HAP-1 (cell line): ENCODE results near the gene PAM16.
A peak's percentile ranks its signal among the peaks of the same experiment; 100 is the strongest.

ENCODE experiments used
- DNase-seq, 2 experiments: peaks; one replicate each; pipeline ENCODE4 v3.0.0-alpha.2; 2016 to 2020; ENCODE audit warnings: low spot score in 2 of 2
- H3K27me3 ChIP-seq: fragments of 250-450 bp; sonication (Bioruptor Pico); 2 replicates; pipeline ENCODE4 v1.5.1; 2020; ENCODE audit warnings: low read depth, mild to moderate bottlenecking, moderate library complexity
- H3K36me3 ChIP-seq: fragments of 250-450 bp; sonication (Bioruptor Pico); replicated peaks from 2 replicates; pipeline ENCODE4 v1.5.1; 2020; ENCODE audit warnings: mild to moderate bottlenecking
- H3K4me1 ChIP-seq: fragments of 250-450 bp; sonication (Bioruptor Pico); 2 replicates; pipeline ENCODE4 v1.5.1; 2020; ENCODE audit warnings: mild to moderate bottlenecking
- H3K4me3 ChIP-seq: fragments of 250-450 bp; sonication (Bioruptor Pico); 2 replicates; pipeline ENCODE4 v1.5.1; 2020; ENCODE audit warnings: mild to moderate bottlenecking, moderate library complexity
- H3K9me3 ChIP-seq: fragments of 250-450 bp; sonication (Bioruptor Pico); 2 replicates; pipeline ENCODE4 v1.5.1; 2020; ENCODE audit warnings: mild to moderate bottlenecking, moderate library complexity
- in situ Hi-C: fragments of 300-500 bp; cut with MboI; formaldehyde crosslinking; loops from 3 replicates; pipeline ENCODE4 v1.14.3; 2020; ENCODE audit warnings: low sequenced_read_pairs, inconsistent platforms, mixed read lengths

Gene PAM16

DNA sequence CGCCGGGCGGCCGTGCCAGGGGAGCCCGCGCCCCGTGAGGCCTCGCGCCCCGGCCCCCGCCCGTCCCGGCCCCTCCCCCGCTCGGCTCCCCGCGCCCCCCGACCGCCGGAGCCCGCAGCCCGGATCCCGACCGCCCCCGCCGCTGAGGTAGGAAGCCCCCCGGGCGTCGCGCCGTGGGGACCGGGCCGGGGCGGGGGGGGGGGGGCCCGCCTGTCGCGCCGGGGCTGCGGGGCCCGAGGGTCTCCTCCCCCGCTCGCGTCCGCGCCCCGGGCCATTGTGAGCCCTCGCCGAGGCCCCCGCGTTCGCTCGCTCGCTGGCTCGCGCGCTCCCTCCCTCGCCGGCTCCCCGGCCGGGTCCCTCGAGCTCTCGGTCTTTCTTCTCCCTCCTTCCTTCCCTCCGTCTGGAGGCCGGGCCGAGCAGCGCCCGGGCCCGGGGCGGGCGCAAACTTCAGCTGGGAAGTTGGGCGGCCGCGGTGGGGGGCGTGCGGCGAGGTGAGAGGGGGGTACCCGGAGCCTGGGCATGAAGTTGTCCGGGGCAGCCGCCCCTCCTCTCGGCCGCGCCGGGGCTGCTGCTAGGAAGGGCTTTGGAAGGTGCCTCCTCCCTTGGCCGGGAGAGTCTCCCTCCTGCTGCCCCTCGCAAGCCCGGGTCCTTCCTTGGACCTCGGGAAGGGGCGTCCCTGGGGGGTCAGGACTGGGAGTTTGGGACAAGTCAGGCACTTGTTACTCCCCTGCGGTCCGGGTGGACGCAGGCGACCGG is 34.8 kb downstream of the PAM16 start:
- no peak for DNase-seq
- Histone ChIP-seq H3K36me3 (no peaks in the 10 kb centered on the region), H3K27me3 (no peaks in the 10 kb centered on the region), H3K4me1 (peaks cover 35% of the 10 kb centered on the region), H3K4me3 (peak overlapping the region; percentile 65), H3K9me3 (no peaks in the 10 kb centered on the region)
- in situ Hi-C loops: no loop called here

- no peaks in the 10 kb centered on the region for H3K9me3 ChIP-seq
- in situ Hi-C loops: no loop called here
- DNase-seq: peak; percentile 90 to 91
- H3K4me1 ChIP-seq: peaks cover 35% of the 10 kb centered on the region
- peak within 1 kb of the TSS; percentile 65 for H3K4me3 ChIP-seq
- H3K27me3 ChIP-seq: no peaks in the 10 kb centered on the region
- no peaks in the 10 kb centered on the region for H3K36me3 ChIP-seq
Measured at GRCh38 chr16:4315186-4316107, 35.7 kb downstream of the PAM16 start, which contains the start of gene GLIS2. Gene GLIS2, plus strand, starts transcription at chr16:4316067. Its CDS starts 16,214 bp downstream, at chr16:4332281.

DNA sequence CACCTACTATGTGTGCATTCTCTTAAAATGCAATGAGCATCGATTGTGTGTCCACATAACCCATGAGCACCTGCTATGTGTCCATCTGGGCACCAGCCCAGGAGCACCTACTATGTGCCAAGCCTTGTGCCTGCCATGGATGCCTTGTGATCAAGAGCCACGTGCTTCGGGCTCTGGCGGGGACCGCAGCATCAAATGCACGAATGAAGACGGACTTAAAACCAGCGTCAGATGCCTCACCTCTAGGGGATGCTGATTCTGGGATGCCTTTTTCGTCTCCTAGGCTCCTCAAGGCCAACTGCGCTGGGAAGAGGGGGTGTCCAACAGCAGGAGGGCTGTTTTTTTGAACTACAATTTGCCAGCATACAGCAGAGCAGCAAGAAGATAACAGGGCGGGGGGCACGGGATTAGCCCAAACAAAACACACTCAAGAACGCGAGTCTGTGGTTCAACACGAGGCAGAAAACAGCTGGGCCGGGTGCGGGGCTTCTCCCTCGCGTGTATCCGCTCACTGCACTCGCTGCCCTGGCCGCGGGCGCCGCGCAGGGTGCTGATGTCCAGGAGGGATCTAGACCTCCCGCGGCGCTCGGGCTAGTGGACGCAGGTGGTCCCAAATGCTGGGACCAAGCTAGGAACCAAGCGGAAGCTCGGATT is 36.5 kb downstream of the PAM16 start:
- no peaks in the 10 kb centered on the region for H3K36me3 ChIP-seq
- H3K4me1 ChIP-seq: peaks cover 35% of the 10 kb centered on the region
- peak overlapping the region; percentile 54 for H3K4me3 ChIP-seq
- no peaks in the 10 kb centered on the region for H3K9me3 ChIP-seq
- no peaks in the 10 kb centered on the region for H3K27me3 ChIP-seq
- in situ Hi-C loops: no loop called here
- peak; percentile 55 to 63 for DNase-seq

DNA sequence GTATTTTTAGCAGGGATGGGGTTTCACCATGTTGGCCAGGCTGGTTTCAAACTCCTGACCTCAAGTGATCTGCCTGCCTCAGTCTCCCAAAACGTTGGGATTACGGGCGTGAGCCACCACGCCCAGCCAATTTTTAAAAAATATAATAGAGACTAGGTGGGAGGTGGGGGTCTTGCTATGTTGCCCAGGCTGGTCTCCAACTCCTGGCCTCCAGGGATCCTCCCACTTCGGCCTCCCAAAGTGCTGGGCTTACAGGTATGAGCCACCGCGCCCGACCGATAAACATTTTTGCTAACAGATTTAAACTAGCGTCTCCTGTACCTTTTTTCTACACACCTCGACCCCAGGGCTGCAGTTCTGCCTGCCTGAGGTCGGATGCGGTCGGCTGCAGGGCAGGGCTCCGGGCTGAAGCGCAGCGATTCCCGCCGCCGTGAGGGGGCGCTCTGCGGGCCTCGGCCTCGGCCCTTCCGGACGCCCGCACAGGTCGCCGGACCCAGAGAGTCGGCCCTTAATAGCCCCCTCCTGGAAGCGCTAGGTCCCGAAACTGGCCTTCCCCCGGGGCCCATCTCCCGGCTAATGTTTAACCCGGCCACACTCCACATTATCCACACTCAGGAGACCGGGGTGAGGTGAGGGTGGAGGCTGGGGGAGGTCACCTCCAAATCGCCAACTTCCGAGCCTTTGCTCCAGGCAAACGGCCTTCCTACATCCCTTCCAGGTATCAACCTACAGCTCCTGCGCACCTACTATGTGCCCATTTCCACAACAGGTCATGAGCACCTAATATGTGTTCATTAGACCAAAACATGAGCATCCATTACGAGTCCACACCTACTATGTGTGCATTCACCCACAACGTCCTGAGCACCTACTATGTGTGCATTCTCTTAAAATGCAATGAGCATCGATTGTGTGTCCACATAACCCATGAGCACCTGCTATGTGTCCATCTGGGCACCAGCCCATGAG is 37.3 kb downstream of the PAM16 start:
- Histone ChIP-seq H3K4me3 (peak overlapping the region; percentile 16), H3K4me1 (peaks cover 30% of the 10 kb centered on the region), H3K36me3 (no peaks in the 10 kb centered on the region), H3K9me3 (no peaks in the 10 kb centered on the region), H3K27me3 (no peaks in the 10 kb centered on the region)
- peak; percentile 19 to 83 for DNase-seq
- in situ Hi-C loops: no loop called here

- H3K9me3 ChIP-seq: no peaks in the 10 kb centered on the region
- H3K27me3 ChIP-seq: no peaks in the 10 kb centered on the region
- peak in 1 of 2 experiments; percentile 44 for DNase-seq
- no peak overlapping the region for H3K4me3 ChIP-seq
- peaks cover 17% of the 10 kb centered on the region for H3K4me1 ChIP-seq
- peaks cover 10% of the 10 kb centered on the region for H3K36me3 ChIP-seq
- in situ Hi-C loops: no loop called here
Measured at GRCh38 chr16:4309833-4310266, 41.3 kb downstream of the PAM16 start.

- H3K4me3 ChIP-seq: no peak overlapping the region
- no peak for DNase-seq
- H3K4me1 ChIP-seq: peaks cover 13% of the 10 kb centered on the region
- H3K9me3 ChIP-seq: no peaks in the 10 kb centered on the region
- peaks cover 10% of the 10 kb centered on the region for H3K36me3 ChIP-seq
- no peaks in the 10 kb centered on the region for H3K27me3 ChIP-seq
- in situ Hi-C loops: no loop called here
Measured at GRCh38 chr16:4309102-4309832, 41.9 kb downstream of the PAM16 start.

GRCh38 chr16:4307215-4308037 is 43.7 kb downstream of the PAM16 start:
- Histone ChIP-seq H3K9me3 (no peaks in the 10 kb centered on the region), H3K4me3 (peak overlapping the region; percentile 66), H3K36me3 (peaks cover 12% of the 10 kb centered on the region), H3K27me3 (no peaks in the 10 kb centered on the region), H3K4me1 (peaks cover 9% of the 10 kb centered on the region)
- DNase-seq: peak; percentile 90 to 97
- in situ Hi-C loops: no loop called here

- Histone ChIP-seq H3K27me3 (no peaks in the 10 kb centered on the region), H3K4me1 (peaks cover 9% of the 10 kb centered on the region), H3K9me3 (no peaks in the 10 kb centered on the region), H3K4me3 (peak overlapping the region; percentile 66), H3K36me3 (peaks cover 12% of the 10 kb centered on the region)
- DNase-seq: peak in 1 of 2 experiments; percentile 54
- in situ Hi-C loops: no loop called here
Measured at GRCh38 chr16:4306470-4307214, 44.5 kb downstream of the PAM16 start.

GRCh38 chr16:4303973-4304372 is 47.1 kb downstream of the PAM16 start:
- in situ Hi-C loops: no loop called here
- H3K4me1 ChIP-seq: peaks cover 14% of the 10 kb centered on the region
- no peak overlapping the region for H3K4me3 ChIP-seq
- DNase-seq: no peak
- no peaks in the 10 kb centered on the region for H3K9me3 ChIP-seq
- H3K36me3 ChIP-seq: peaks cover 12% of the 10 kb centered on the region
- H3K27me3 ChIP-seq: no peaks in the 10 kb centered on the region

DNA sequence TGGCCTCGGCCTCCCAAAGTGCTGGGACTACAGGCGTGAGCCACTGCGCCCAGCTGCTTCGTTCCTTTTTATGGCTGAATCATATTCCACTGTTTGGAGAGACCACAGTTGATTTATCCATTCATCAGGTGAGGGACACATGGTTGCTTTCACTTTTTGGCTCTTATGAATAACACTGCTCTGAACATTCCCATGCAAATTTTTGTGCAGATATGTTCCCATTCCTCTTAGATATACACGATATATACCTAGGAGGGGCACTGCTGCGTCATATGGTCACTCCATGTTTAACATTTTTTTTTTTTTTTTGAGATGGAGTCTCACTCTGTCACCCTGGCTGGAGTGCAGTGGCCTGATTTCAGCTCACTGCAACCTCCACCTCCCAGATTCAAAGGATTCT is 49.2 kb downstream of the PAM16 start:
- in situ Hi-C loops: no loop called here
- H3K36me3 ChIP-seq: peaks cover 12% of the 10 kb centered on the region
- no peak overlapping the region for H3K4me3 ChIP-seq
- DNase-seq: no peak
- peaks cover 11% of the 10 kb centered on the region for H3K4me1 ChIP-seq
- H3K27me3 ChIP-seq: no peaks in the 10 kb centered on the region
- H3K9me3 ChIP-seq: no peaks in the 10 kb centered on the region

DNA sequence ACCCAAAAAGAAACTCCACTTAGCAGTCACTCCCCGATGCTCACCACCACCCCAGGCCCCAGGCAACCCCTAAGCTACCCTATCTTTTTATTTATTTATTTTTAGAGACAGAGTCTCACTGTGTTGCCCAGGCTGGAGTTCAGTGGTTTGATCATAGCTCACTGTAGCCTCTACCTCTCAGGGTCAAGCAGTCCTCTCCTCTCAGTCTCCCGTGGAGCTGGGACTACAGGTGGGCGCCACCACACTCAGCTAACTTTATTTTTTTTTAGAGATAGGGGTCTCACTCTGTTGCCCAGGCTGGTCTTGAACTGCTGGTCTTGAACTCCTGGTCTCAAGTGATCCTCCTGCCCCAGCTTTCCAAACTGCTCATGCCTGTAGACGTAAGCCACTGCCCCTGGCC is 49.9 kb downstream of the PAM16 start:
- Histone ChIP-seq H3K36me3 (peaks cover 12% of the 10 kb centered on the region), H3K27me3 (no peaks in the 10 kb centered on the region), H3K4me3 (no peak overlapping the region), H3K9me3 (no peaks in the 10 kb centered on the region), H3K4me1 (peaks cover 5% of the 10 kb centered on the region)
- no peak for DNase-seq
- in situ Hi-C loops: no loop called here
